DND-41 (cell line): Measurements from ENCODE around the gene RNF114.

Source experiments
- CTCF ChIP-seq: IDR thresholded peaks from 2 replicates; pipeline ENCODE4 v1.5.1; 2012; ENCODE audit warnings: borderline replicate concordance, low read length, moderate library complexity, mild to moderate bottlenecking; ENCODE audit not compliant: poor library complexity, severe bottlenecking; ENCODE audit errors: extremely low read depth
- EZH2 ChIP-seq: IDR thresholded peaks from 3 replicates; pipeline ENCODE4 v1.6.1; 2012; ENCODE audit warnings: borderline replicate concordance, low read depth, mild to moderate bottlenecking, moderate library complexity, low read length, inconsistent platforms; ENCODE audit not compliant: severe bottlenecking

DNA sequence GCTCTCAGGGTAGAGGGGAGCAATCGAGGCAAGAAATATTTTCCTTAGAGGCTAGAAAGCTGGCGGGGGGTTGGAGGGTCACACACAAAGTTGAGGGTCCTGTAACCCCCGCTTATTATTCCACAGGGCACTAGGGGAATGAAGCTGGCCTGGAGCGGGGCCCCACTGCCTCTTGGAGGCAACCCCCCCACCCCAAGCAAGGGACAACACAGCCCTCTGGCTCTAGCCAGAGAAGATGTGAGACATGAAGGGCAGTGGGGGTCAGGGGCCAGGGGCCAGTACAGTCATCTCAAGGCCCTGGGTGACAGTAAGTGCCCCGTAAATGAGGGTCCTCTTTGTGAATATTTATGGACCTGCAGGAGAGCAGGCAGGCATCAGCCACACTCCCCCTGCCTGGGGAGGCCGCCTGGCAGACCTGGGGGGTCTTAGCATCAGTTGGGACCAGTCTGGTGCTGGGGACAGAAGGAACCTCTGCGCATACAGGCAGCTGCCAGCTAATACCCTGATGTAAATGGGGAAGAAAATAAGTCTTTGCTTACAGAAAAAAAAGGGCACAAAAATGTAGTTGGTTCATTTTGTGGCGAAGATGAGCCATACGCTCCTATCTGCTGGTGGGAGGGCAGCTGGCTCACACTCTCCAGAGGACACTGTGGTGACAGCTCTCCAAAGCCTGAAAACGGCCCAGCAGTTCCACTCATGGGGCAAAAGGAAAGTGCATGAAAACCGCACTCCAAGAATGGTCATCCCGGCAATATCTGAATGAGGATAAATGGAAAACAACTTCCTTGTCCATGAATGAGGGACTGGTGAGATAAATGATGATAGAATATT lies 42.7 kb upstream of the RNF114 start:
- no peak for TF ChIP-seq CTCF
- TF ChIP-seq EZH2 = no peak
